HG03575 (cell line): ENCODE data around the gene AFMID.

ENCODE experiments used
- ATAC-seq: cut with Tn5 transposase; IDR thresholded peaks from one replicate; pipeline ENCODE4 v1.9.1; 2021; ENCODE audit not compliant: unreplicated experiment, insufficient number of reproducible peaks, low FRiP score; ENCODE audit errors: extremely low read depth

AFMID gene

GRCh38 chr17:78174870-78175642 lies 12.1 kb upstream of the AFMID start:
- no peak for ATAC-seq

- no peak for ATAC-seq
Measured at GRCh38 chr17:78175643-78175981, 11.6 kb upstream of the AFMID start.

GRCh38 chr17:78176548-78177025 lies 10.6 kb upstream of the AFMID start:
- ATAC-seq = no peak

GRCh38 chr17:78179372-78179771 lies 7.8 kb upstream of the AFMID start:
- no peak for ATAC-seq

DNA sequence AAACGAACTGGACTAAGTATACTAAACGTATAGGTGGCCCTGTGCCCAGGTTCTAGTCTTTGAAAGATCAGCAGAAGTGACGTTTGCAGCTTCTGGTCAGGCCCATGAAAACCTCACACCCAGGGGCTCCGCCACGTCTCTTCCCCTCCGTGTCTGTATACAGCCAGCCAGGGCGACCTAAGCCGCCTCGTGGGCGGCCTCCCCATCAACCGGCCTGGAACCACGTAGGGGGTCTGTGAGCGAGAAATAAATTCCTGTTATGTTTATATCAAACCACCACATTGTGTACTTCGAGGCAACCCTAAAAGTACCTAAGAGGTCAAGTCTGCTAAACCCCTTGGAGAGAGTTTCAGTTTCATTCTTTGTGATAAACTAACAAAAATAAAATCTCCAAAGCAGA lies 7.1 kb upstream of the AFMID start:
- no peak for ATAC-seq

GRCh38 chr17:78180508-78180907 lies 6.7 kb upstream of the AFMID start:
- ATAC-seq = no peak

DNA sequence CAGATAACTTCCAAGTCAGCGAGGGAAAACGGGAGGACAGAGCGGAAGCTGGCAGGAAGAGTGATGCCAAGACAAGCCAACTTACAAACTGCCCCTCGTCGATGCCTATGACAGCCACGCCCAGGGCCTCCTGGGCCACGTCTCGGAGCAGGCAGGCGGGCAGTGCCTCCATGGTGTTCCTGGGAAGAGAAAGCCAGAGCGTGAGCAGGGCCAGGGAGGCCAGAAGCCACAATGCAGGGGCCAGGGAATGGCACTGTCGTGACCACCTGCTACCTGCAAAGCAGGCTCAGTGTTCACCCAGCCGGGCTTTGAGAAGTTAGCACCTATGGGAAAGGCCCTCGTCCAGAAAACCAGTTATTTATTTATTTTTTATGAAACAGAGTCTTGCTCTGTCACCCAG lies 4.7 kb upstream of the AFMID start:
- ATAC-seq = no peak

DNA sequence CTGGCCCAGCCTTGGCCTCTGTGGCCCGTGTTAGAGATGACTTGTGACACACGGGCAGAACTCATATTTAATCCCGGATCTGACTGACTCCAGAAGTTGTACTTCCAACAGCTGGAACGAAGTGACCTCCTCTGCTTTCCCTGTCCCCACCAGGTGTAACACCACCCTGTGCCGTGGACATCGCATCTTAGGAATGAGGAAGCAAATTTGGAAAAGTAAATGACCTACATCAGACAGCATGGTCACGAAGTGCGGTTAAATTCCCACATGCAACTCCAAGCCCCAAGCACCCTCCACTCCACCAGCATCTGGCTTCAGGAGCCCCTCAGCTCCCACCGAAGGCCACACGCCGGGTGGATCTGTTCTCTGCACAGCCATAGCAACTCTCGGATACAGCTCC lies 3.2 kb upstream of the AFMID start:
- no peak for ATAC-seq

DNA sequence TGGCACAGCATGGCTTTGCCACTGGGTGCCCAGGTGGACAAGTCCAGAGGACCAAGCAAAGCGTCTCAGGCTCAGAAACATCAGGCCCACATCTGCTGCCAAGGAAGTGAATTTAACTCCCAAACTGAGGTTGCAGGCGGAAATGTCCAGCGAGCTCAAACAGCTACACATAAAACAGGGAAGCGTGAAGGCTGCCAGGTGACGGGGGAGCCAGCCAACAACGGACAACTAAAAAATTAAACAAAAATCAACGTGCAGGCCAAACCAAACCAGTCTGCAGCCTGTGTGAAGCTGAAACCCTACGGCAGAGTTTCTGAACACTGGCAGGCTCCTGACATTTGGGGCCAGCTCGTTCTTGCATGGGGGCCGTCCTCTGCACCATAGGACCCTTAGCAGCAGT lies 2.8 kb upstream of the AFMID start:
- ATAC-seq = no peak

DNA sequence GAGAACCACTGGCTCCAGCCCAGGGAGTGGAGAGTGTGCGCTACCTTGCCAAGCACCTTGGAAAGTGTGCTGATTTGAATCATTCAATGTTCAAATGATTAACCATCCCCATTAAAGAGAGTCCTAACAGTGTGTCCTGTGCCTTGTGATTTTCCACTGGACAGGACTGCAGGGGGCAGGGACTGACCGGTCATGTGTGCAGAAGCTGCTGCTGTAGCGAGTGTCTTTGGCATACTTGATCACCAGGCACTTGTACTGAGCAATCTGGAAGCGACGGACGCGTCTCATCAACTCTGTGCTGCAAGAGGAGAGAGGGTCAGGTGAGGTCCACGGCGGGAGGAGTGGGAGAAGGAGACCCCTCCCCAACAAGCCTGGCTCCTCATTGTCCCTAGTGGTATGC lies 2.3 kb upstream of the AFMID start:
- no peak for ATAC-seq

- ATAC-seq = no peak
Measured at GRCh38 chr17:78185981-78186691, 1.0 kb upstream of the AFMID start.

DNA sequence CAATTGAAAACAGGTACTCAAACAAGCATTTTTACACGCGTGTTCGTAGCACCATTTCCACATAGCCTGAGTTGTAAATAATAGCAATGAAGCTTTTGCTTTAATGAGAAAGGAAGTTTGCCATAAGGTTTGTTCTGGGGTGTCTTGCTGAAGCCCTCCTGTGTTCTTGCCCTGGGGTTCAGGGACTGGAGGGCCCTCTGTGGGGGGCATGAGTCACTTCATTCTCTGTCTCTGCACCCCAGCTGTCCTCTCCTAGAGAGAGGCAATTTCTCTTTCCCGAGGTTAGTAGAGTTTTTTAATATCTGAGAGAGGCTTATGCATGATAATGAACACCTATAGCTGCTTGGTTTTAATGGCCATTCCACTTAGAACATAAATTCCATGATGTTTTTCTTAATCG lies 9.6 kb downstream of the AFMID start:
- no peak for ATAC-seq

DNA sequence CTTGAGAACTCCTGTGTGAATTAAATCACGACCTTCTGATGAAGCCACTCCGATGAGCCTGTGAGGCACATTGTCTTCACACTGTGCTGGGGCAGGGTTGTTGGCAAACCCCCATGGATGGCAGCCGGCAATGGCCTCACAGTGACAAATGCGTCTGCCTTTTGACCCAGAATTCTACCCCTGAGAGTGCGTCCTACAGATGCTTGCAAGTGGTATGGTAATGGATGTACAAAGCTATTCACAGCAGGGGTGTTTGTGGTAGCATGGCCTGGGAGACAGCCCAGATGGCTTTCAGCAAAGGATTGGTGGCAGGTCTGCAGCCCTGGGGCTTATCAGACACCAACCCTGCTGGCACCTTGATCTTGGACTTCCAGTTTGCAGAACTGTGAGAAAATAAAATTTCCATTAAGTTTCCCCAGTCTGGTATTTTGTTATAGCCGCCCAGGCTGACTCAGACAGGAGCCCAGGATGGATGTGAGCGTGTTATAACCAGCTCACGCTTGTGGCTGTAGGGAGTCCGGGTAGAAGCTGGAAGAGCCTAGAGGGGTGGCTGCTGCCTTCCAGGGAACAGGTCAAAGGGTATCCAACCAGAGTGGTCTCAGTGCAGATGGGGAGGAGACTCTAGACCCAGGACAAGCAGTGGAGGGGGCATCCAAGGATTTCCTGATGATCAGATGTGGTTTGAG lies 10.1 kb downstream of the AFMID start:
- ATAC-seq = no peak

- ATAC-seq = no peak
Measured at GRCh38 chr17:78200451-78200850, 13.3 kb downstream of the AFMID start.

- ATAC-seq = no peak
Measured at GRCh38 chr17:78202666-78203065, 15.5 kb downstream of the AFMID start.

GRCh38 chr17:78204387-78205123 lies 17.4 kb downstream of the AFMID start:
- ATAC-seq = no peak

GRCh38 chr17:78205124-78205775 lies 18.1 kb downstream of the AFMID start:
- ATAC-seq = no peak

- no peak for ATAC-seq
Measured at GRCh38 chr17:78206298-78206697, 19.1 kb downstream of the AFMID start.

- no peak for ATAC-seq
Measured at GRCh38 chr17:78208486-78208885, 21.3 kb downstream of the AFMID start.
